CD4-positive, alpha-beta T cell (primary cell): ENCODE measurements around the gene TBC1D14. TPM values are rescaled to one million over a fixed set of nuclear protein-coding genes. Genes with fewer than 3 reads are reported as not detected.

ENCODE experiments used
- ATAC-seq: fragments of 200-7000 bp; cut with Tn5 transposase; one replicate; pipeline ENCODE4 v1.10.0; 2022; ENCODE audit warnings: mild to moderate bottlenecking; ENCODE audit not compliant: poor library complexity
- CTCF ChIA-PET: fragments of 350-600 bp; sonication (Branson Sonifier 250); formaldehyde crosslinking; loops from one replicate; lab custom pipeline; 2021; ENCODE audit warnings: antibody characterized with exemption, inconsistent platforms; lab: Charles Lee
- POLR2A ChIA-PET: fragments of 350-600 bp; sonication (Branson Sonifier 250); formaldehyde crosslinking; loops from one replicate; lab custom pipeline; 2021; ENCODE audit warnings: antibody characterized with exemption, inconsistent platforms; lab: Charles Lee
- DNase-seq, 14 experiments: peaks; one replicate each; pipeline ENCODE4 v3.0.0-alpha.2; 2013 to 2020; ENCODE audit warnings: mixed read lengths in 2 of 14
- H3K27ac ChIP-seq, 2 donors: one replicate each; pipeline versions ENCODE4 v1.5.1 to v1.7.0; 2013; ENCODE audit warnings: low read length in 2 of 2, low read depth in 1 of 2, mild to moderate bottlenecking in 1 of 2
- H3K27me3 ChIP-seq, 2 experiments: 1 replicate in 1 of 2; 2 replicates in 1 of 2; pipeline versions ENCODE4 v1.6.1 to v1.7.0; 2013; ENCODE audit warnings: low read length in 2 of 2, control low read depth in 1 of 2, mild to moderate bottlenecking in 1 of 2, moderate library complexity in 1 of 2; ENCODE audit not compliant: insufficient read depth in 2 of 2, control insufficient read depth in 1 of 2
- H3K36me3 ChIP-seq: one replicate; pipeline ENCODE4 v1.6.1; 2013; ENCODE audit warnings: low read length, control low read depth; ENCODE audit not compliant: insufficient read depth
- H3K4me1 ChIP-seq: one replicate; pipeline ENCODE4 v1.6.1; 2013; ENCODE audit warnings: low read length, control low read depth; ENCODE audit not compliant: insufficient read depth
- H3K4me3 ChIP-seq: one replicate; pipeline ENCODE4 v1.5.1; 2013; ENCODE audit warnings: mild to moderate bottlenecking, low read length, moderate library complexity
- H3K9me3 ChIP-seq, 2 experiments: 1 replicate in 1 of 2; 2 replicates in 1 of 2; pipeline versions ENCODE4 v1.6.1 to v1.7.0; 2013; ENCODE audit warnings: low read length in 2 of 2, mild to moderate bottlenecking in 2 of 2, control low read depth in 1 of 2, moderate library complexity in 1 of 2; ENCODE audit not compliant: control insufficient read depth in 1 of 2, insufficient read depth in 1 of 2
- H3K27ac Mint-ChIP-seq: one replicate; pipeline ENCODE4 v1.8.0; 2020; ENCODE audit warnings: mixed read lengths
- H3K27me3 Mint-ChIP-seq: one replicate; pipeline ENCODE4 v1.8.0; 2021; ENCODE audit warnings: mixed read lengths
- H3K36me3 Mint-ChIP-seq: one replicate; pipeline ENCODE4 v1.8.0; 2021; ENCODE audit warnings: low read depth, mixed read lengths
- H3K4me1 Mint-ChIP-seq: one replicate; pipeline ENCODE4 v1.8.0; 2021; ENCODE audit warnings: low read depth, mixed read lengths
- H3K4me3 Mint-ChIP-seq: one replicate; pipeline ENCODE4 v1.8.0; 2020; ENCODE audit warnings: mild to moderate bottlenecking, mixed read lengths
- H3K9me3 Mint-ChIP-seq: one replicate; pipeline ENCODE4 v1.8.0; 2020; ENCODE audit warnings: mixed read lengths
- intact Hi-C, 2 experiments: fragments of 100-400 bp; cut with DNase I in 1 of 2; cut with micrococcal nuclease in 1 of 2; formaldehyde crosslinking; loops; one replicate each; pipeline versions ENCODE4 v1.15.1 to v1.9.0; 2023 to 2025; cut with DNase I, micrococcal nuclease
- total RNA-seq, 174 experiments: library from RNA in 2 of 174; stranded (reverse) in 2 of 174; gene quantifications; one replicate each; pipeline ENCODE4 v1.2.3 and lab custom pipeline; 2021 to 2026
- TF ChIP-seq, protein P1 (sequence below): fragments of 200-600 bp; IDR thresholded peaks from one replicate; pipeline ENCODE4 v1.8.0; 2022; ENCODE audit warnings: antibody characterized with exemption, mild to moderate bottlenecking

The TBC1D14 gene
- total RNA-seq, 2 experiments from 2014 or later: 31.2 to 34.1 TPM

DNA sequence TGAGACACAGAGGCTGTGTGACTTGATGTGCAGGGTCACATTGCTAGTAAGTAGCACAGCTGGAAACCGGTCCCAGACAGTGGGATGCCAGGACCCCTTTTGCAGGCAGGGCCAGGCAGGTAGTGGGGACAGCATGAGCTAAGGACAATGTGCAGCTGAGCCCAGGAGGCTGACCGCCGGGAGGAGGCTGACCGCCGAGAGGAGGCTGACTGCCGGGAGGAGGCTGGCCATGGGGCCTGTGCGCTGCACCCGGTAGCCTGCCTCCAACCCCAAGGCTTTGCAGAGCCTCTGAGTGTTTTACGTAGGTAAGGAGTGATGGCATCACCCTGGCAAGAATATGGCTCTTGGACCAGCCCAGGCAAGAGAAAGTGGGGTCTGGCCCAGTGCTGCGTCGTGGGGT, 58.9 kb downstream of the TBC1D14 start:
- no peak for ATAC-seq
- Mint-ChIP-seq H3K27me3 (no peaks in the 10 kb centered on the region), H3K4me3 (no peak overlapping the region), H3K27ac (no peak overlapping the region), H3K36me3 (peaks cover 34% of the 10 kb centered on the region), H3K9me3 (no peaks in the 10 kb centered on the region), H3K4me1 (peaks cover 36% of the 10 kb centered on the region)
- no peaks in the 10 kb centered on the region for H3K27me3 ChIP-seq
- no peak for DNase-seq
- ChIA-PET POLR2A (interaction anchor here (0.7 kb wide), 1 partner anchor 54 kb away, joined by 3 read pairs; no protein-coding TSS in a partner anchor), CTCF (no interaction called here)
- intact Hi-C loops: no loop called here
- H3K4me3 ChIP-seq: no peak overlapping the region
- H3K36me3 ChIP-seq: peaks cover 39% of the 10 kb centered on the region
- H3K4me1 ChIP-seq: peaks cover 19% of the 10 kb centered on the region
- no peaks in the 10 kb centered on the region for H3K9me3 ChIP-seq
- H3K27ac ChIP-seq: no peak overlapping the region
- TF ChIP-seq, protein P1, sequence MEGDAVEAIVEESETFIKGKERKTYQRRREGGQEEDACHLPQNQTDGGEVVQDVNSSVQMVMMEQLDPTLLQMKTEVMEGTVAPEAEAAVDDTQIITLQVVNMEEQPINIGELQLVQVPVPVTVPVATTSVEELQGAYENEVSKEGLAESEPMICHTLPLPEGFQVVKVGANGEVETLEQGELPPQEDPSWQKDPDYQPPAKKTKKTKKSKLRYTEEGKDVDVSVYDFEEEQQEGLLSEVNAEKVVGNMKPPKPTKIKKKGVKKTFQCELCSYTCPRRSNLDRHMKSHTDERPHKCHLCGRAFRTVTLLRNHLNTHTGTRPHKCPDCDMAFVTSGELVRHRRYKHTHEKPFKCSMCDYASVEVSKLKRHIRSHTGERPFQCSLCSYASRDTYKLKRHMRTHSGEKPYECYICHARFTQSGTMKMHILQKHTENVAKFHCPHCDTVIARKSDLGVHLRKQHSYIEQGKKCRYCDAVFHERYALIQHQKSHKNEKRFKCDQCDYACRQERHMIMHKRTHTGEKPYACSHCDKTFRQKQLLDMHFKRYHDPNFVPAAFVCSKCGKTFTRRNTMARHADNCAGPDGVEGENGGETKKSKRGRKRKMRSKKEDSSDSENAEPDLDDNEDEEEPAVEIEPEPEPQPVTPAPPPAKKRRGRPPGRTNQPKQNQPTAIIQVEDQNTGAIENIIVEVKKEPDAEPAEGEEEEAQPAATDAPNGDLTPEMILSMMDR: no peak

DNA sequence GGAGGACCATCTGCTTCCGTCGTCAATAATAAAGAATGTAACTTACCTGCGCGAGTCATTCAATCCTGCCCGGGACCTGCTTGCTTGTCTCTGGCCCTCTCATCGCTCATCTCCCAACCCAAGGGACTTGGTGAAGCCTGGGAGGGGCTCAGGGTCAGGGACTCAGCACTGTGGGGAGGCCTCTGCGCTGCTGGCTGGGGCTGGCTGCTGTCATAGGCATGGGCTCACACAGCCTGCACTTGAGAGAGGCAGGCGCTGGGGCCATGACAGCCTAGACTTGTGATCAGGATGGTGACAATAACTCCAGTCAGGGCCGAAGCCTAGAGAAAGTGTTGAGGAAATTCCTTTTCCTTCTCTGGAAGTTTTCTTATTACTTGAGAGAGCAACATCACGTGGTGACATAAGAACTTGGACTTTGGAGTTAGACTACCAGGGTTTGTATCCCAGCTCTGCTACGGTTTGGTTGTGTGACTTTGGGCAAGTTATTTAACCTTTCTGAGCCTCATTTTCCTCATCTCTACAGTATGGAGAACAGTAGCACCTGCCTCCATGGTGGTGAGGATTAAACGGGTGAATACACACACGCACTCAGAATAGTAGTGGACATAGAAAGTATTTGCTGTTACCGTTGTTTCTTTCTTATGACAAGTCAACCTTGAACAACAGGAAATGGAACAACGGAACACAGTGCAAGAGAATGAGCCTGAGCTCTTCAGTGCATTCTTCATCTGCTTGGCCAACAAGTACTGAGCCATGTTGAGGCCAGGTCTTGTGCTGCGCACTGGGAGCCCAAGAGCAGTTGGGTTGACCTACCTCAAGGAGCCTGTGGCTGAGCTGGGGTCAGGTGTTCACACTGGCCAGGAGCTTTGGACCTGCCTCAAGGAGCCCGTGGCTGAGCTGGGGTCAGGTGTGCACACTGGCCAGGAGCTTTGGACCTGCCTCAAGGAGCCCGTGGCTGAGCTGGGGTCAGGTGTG, 60.5 kb downstream of the TBC1D14 start:
- H3K27me3 Mint-ChIP-seq: no peaks in the 10 kb centered on the region
- no peaks in the 10 kb centered on the region for H3K27me3 ChIP-seq
- CTCF ChIA-PET: no interaction called here
- DNase-seq (no peak), ATAC-seq (no peak)
- no peak overlapping the region for H3K27ac Mint-ChIP-seq
- no peak overlapping the region for H3K4me3 ChIP-seq
- H3K36me3 Mint-ChIP-seq: peaks cover 41% of the 10 kb centered on the region
- peaks cover 31% of the 10 kb centered on the region for H3K4me1 Mint-ChIP-seq
- no peaks in the 10 kb centered on the region for H3K9me3 ChIP-seq
- peaks cover 39% of the 10 kb centered on the region for H3K36me3 ChIP-seq
- intact Hi-C loops: loop anchor here in 1 of 2 experiments (5.0 kb wide), 1 partner anchor 58 kb away; no protein-coding TSS in a partner anchor
- no peak overlapping the region for H3K4me3 Mint-ChIP-seq
- H3K4me1 ChIP-seq: peaks cover 13% of the 10 kb centered on the region
- POLR2A ChIA-PET: no interaction called here
- TF ChIP-seq, protein P1: no peak
- H3K9me3 Mint-ChIP-seq: no peaks in the 10 kb centered on the region
- no peak overlapping the region for H3K27ac ChIP-seq

DNA sequence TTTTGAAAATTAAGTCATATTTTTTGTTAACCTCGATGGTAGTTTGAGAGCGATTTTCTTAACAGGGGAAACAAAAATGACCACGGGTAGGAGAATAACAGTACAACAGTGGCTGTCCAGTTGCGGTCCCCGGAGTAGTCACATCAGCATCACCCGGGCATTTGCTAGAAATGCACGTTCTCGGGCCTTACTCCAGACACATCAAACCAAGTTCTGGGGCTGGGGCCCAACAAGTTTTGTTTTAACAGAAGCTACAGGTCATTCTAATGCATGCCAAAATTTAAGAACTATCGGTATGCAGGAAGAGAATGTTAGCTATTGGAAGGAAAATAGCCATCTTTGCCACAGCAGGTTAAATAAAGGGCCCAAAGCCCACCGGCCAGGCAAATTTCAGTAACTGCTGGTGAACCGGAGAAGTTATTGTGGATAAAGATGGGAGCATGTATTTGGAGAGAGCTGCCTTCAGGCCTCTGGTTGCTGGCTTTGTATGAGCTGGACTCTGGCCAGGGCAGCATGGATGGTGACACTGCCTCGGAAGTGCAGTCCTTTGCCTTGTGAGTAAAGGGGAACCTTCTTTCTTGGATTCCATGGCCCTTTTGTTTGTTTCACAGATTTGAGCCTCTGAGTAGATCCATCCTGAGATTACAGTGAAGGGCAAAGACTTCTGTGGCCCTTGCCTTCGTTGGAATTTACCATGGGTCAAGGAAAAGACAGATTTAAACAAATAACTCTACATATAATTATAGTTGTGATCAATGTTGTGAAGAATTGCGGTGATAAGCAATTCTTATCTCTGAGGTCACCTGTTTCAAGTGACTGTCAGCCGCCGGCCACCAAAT, 62.1 kb downstream of the TBC1D14 start:
- Histone ChIP-seq H3K27me3 (no peaks in the 10 kb centered on the region), H3K4me3 (no peak overlapping the region), H3K36me3 (peaks cover 39% of the 10 kb centered on the region), H3K4me1 (peaks cover 6% of the 10 kb centered on the region), H3K27ac (no peak overlapping the region), H3K9me3 (no peaks in the 10 kb centered on the region)
- Mint-ChIP-seq H3K36me3 (peaks cover 49% of the 10 kb centered on the region), H3K4me3 (no peak overlapping the region), H3K27ac (peak overlapping the region; percentile 60), H3K4me1 (peaks cover 21% of the 10 kb centered on the region), H3K9me3 (no peaks in the 10 kb centered on the region), H3K27me3 (no peaks in the 10 kb centered on the region)
- DNase-seq (no peak), ATAC-seq (no peak)
- ChIA-PET POLR2A (interaction anchor here (0.7 to 1.0 kb wide), 2 partner anchors 30 to 96 kb away, joined by 3 read pairs; partner anchors contain the start of gene GRPEL1), CTCF (no interaction called here)
- intact Hi-C loops: loop anchor here in 1 of 2 experiments (5.0 kb wide), 1 partner anchor 59 kb away; no protein-coding TSS in a partner anchor
- TF ChIP-seq, protein P1: no peak
